Gastroesophageal sphincter (tissue), 4 donors: ENCODE data around the gene CFAP92. TPM values are rescaled to one million over a fixed set of nuclear protein-coding genes. Genes with fewer than 3 reads are reported as not detected.

Experiments
- ATAC-seq: fragments of 150-250 bp; one replicate; pipeline ENCODE4 v1.9.1; 2016; ENCODE audit warnings: mild to moderate bottlenecking, moderate library complexity
- H3K27ac ChIP-seq, 4 donors: fragments of 200-600 bp; sonication (generic) in 3 of 4; 1 replicate in 3 of 4; 2 replicates in 1 of 4; pipeline ENCODE4 v1.5.1; 2016 to 2019
- H3K27me3 ChIP-seq: fragments of 200-600 bp; sonication (generic); one replicate; pipeline ENCODE4 v1.5.1; 2019
- H3K36me3 ChIP-seq, 2 donors: fragments of 200-600 bp; sonication (generic); one replicate each; pipeline ENCODE4 v1.5.1; 2019; ENCODE audit warnings: control low read depth in 1 of 2
- H3K4me1 ChIP-seq, 3 donors: fragments of 200-600 bp; sonication (generic); 1 replicate in 2 of 3; 2 replicates in 1 of 3; pipeline ENCODE4 v1.5.1; 2016 to 2019; ENCODE audit warnings: control low read depth in 2 of 3
- H3K4me3 ChIP-seq, 2 donors: fragments of 200-600 bp; sonication (generic); one replicate each; pipeline ENCODE4 v1.5.1; 2019; ENCODE audit warnings: mild to moderate bottlenecking in 1 of 2, moderate library complexity in 1 of 2
- H3K9me3 ChIP-seq, 3 donors: fragments of 200-600 bp; sonication (generic); one replicate each; pipeline ENCODE4 v1.5.1; 2017 to 2019; ENCODE audit warnings: control low read depth in 2 of 3
- CTCF ChIP-seq, 4 experiments: fragments of 200-600 bp in 2 of 4; fragments of 450-650 bp in 2 of 4; sonication (generic) in 1 of 4; IDR thresholded peaks; one replicate each; pipeline ENCODE4 v1.5.1; 2017 to 2019; ENCODE audit warnings: antibody characterized with exemption in 4 of 4, mild to moderate bottlenecking in 2 of 4, moderate library complexity in 2 of 4
- EP300 ChIP-seq: sonication (generic); formaldehyde crosslinking; IDR thresholded peaks from one replicate; pipeline ENCODE4 v1.6.1; 2017; ENCODE audit warnings: antibody characterized with exemption, mild to moderate bottlenecking
- POLR2A ChIP-seq, 2 donors: fragments of 450-650 bp; IDR thresholded peaks; one replicate each; pipeline ENCODE4 v1.6.1; 2017; ENCODE audit warnings: antibody characterized with exemption in 2 of 2, mild to moderate bottlenecking in 2 of 2, moderate library complexity in 1 of 2
- POLR2AphosphoS5 ChIP-seq: sonication (generic); formaldehyde crosslinking; IDR thresholded peaks from one replicate; pipeline ENCODE4 v1.6.1; 2017; ENCODE audit warnings: antibody characterized with exemption
- WGBS, 2 donors: methylation state at CpG; one replicate each; pipeline ENCODE4 v1.1.5; 2018; ENCODE audit warnings: low coverage in 1 of 2; 5-methylcytosine and 5-hydroxymethylcytosine counted together
- total RNA-seq, 4 donors: library from RNA; depleted of rRNA; stranded (reverse); fragments of >200 nt; gene quantifications; one replicate each; pipeline ENCODE4 v1.1.0, GENCODE V29; 2016

The CFAP92 gene
- total RNA-seq, 4 donors from 2014 or later, result 0.96 to 3.3 (median 2.3) TPM

- Histone ChIP-seq H3K36me3 (no peaks in the 10 kb centered on the region), H3K9me3 (no peaks in the 10 kb centered on the region), H3K4me1 (peaks cover 0 to 26% (median 0%) of the 10 kb centered on the region in 3 donors), H3K27ac (no peak overlapping the region), H3K27me3 (no peaks in the 10 kb centered on the region), H3K4me3 (no peak overlapping the region)
- 75 to 90% methylated on average over 2 to 5 of the region's 6 CpGs for WGBS, 2 donors
- no peak for TF ChIP-seq CTCF (IDR thresholded peaks at IDR 0.05)
- no peak for TF ChIP-seq POLR2AphosphoS5
- no peak for TF ChIP-seq EP300
- TF ChIP-seq POLR2A (IDR thresholded peaks at IDR 0.05), result no peak
- ATAC-seq, result no peak
Observed at GRCh38 chr3:128967748-128968355, 26.0 kb downstream of the CFAP92 start.

GRCh38 chr3:128965818-128966217 lies 28.1 kb downstream of the CFAP92 start:
- Histone ChIP-seq H3K27ac (no peak overlapping the region), H3K9me3 (no peaks in the 10 kb centered on the region), H3K27me3 (no peaks in the 10 kb centered on the region), H3K4me3 (no peak overlapping the region), H3K36me3 (no peaks in the 10 kb centered on the region), H3K4me1 (peaks cover 0 to 8% (median 0%) of the 10 kb centered on the region in 3 donors)
- 76 to 87% methylated on average over 3 of the region's 3 CpGs for WGBS, 2 donors
- ATAC-seq, result no peak
- TF ChIP-seq EP300, result no peak
- no peak for TF ChIP-seq CTCF (IDR thresholded peaks at IDR 0.05)
- no peak for TF ChIP-seq POLR2AphosphoS5
- no peak for TF ChIP-seq POLR2A (IDR thresholded peaks at IDR 0.05)

DNA sequence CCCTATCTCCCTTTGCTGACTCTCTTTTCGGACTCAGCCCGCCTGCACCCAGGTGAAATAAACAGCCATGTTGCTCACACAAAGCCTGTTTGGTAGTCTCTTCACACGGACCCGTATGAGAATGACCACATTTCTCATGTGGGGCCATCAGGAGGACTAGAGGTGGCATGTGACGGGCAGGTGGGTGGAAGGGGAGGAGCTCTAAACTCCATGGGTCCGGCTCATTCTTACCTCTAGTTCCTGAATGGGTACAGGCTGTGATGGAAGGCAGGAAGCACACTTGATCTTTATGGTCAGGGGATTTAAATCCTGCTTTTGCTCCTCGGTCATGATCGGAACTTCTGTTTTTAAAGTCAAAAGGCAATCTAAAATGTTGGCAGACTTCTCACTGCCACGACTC lies 28.6 kb downstream of the CFAP92 start:
- Histone ChIP-seq H3K27ac (no peak overlapping the region), H3K27me3 (no peaks in the 10 kb centered on the region), H3K36me3 (no peaks in the 10 kb centered on the region), H3K9me3 (no peaks in the 10 kb centered on the region), H3K4me1 (peaks cover 0 to 3% (median 0%) of the 10 kb centered on the region in 3 donors), H3K4me3 (no peak overlapping the region)
- TF ChIP-seq EP300 (no peak), POLR2AphosphoS5 (no peak), POLR2A (IDR thresholded peaks at IDR 0.05) (no peak), CTCF (IDR thresholded peaks at IDR 0.05) (no peak)
- no peak for ATAC-seq
- 79% methylated on average over 2 of the region's 9 CpGs; no CpG with 5 or more reads in 1 of the 2 donors for WGBS, 2 donors

GRCh38 chr3:128956440-128956839 lies 37.4 kb downstream of the CFAP92 start:
- H3K4me3 ChIP-seq, result no peak overlapping the region
- no peaks in the 10 kb centered on the region for H3K9me3 ChIP-seq
- no peak for ATAC-seq
- H3K27me3 ChIP-seq, result no peaks in the 10 kb centered on the region
- no peaks in the 10 kb centered on the region for H3K4me1 ChIP-seq
- no peak overlapping the region for H3K27ac ChIP-seq
- TF ChIP-seq POLR2A (IDR thresholded peaks at IDR 0.05), result no peak
- no peak for TF ChIP-seq POLR2AphosphoS5
- TF ChIP-seq CTCF (IDR thresholded peaks at IDR 0.05), result no peak
- no peak for TF ChIP-seq EP300
- H3K36me3 ChIP-seq, result no peaks in the 10 kb centered on the region
- 93 to 95% methylated on average over 2 of the region's 2 CpGs for WGBS, 2 donors

- no peak for ATAC-seq
- 45 to 78% methylated on average over 7 to 10 of the region's 15 CpGs for WGBS, 2 donors
- no peaks in the 10 kb centered on the region for H3K4me1 ChIP-seq
Observed at GRCh38 chr3:128950223-128950938, 43.5 kb downstream of the CFAP92 start.

More at GRCh38 chr3:128950223-128950938, 43.5 kb downstream of the CFAP92 start:
- Histone ChIP-seq H3K27me3 (no peaks in the 10 kb centered on the region), H3K9me3 (no peaks in the 10 kb centered on the region), H3K27ac (no peak overlapping the region), H3K4me3 (no peak overlapping the region), H3K36me3 (no peaks in the 10 kb centered on the region)
- TF ChIP-seq POLR2AphosphoS5, result no peak
- TF ChIP-seq POLR2A (IDR thresholded peaks at IDR 0.05), result no peak
- TF ChIP-seq CTCF (IDR thresholded peaks at IDR 0.05), result no peak
- TF ChIP-seq EP300, result no peak
